HG03442 (cell line): ENCODE results near the gene PLCB2.
A peak's percentile ranks its signal among the peaks of the same experiment; 100 is the strongest.

ENCODE experiments used
- ATAC-seq: cut with Tn5 transposase; IDR thresholded peaks from one replicate; pipeline ENCODE4 v1.9.1; 2021; ENCODE audit warnings: mild to moderate bottlenecking, moderate library complexity; ENCODE audit not compliant: unreplicated experiment

The PLCB2 gene

DNA sequence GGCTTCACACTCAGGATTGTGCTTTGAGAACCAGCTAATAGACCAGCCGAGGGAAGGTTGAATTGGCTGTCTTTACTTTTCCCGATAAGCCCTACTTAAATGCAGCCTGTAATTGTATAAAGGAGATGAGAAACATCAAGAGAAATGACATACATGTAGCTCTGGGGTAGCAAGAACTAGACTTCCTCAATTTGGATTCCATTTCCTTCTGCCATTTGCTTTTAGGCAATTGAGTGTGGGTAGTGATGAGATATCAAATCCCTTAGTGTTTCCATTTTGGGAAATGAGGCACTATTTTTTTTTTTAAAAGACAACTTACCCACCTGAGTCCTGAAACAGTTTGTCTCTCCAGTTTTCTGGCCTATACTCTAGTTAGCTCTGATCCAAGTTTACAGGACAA, 18.0 kb upstream of the PLCB2 start:
- ATAC-seq = no peak

DNA sequence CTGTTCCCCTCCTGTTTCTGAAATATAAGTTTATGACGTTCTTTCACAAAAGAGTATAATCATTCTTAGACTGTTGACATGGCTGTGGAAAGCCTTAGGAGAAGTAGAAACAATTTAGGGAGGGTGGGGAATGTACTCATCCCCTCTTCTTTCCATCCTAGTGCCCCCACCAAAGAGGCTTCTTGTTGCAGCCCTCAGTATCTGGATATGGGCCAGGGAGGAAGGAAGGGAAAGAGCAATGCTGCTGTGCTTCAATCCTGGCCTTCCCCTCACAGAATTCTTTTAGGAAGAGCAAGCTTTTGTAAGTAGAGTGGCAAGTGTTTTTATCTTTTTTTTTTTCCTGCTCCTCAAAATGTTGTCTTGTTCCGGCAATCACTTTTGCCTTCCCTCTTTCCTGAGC, 17.5 kb upstream of the PLCB2 start:
- no peak for ATAC-seq

DNA sequence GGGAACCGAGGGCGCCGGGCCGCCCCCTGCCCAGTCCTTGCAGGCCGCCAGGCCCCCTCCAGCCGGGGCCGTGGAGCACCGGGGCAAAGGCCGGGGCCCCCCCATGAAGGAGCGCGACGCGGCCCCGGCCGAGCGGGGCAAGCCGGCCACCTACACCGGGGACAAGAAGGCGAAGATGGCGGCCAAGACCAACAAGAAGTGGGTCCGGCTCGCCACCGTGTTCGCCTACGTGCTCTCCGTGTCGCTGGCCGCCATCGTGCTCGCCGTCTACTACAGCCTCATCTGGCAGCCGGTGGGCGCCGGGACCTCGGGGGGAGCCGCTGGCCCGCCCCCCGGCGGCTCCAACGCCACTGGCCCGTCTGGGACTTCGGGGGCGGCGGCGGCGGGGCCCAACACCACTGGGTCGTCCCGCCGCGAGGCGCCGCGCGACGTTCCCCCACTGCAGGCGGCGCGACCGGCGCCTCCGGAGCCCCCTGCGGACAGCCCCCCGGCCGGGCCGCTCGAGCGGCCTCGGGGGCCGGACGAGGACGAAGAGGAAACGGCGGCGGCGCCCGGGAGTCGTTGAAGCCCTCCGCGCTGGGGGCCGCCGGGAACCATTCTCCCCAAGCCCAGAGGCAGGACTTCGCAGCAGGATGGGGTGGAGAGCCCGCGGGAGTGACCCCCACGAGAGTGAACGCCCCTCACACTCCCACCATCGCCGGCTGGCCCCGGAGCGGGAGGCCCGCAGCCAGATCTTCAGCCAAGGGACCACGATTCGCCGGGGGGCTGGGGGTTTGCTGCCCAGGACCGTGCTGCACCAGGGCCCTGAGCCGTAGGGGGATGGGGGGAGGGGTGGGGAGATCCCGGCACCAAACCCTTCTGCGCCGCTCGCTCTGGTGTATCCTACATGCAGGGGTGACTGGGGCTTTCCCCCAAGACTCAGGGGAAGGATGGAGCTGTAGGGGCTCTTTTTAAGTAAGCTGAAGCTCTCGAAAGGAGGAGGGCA, 16.5 kb upstream of the PLCB2 start:
- ATAC-seq = peak; percentile 14

DNA sequence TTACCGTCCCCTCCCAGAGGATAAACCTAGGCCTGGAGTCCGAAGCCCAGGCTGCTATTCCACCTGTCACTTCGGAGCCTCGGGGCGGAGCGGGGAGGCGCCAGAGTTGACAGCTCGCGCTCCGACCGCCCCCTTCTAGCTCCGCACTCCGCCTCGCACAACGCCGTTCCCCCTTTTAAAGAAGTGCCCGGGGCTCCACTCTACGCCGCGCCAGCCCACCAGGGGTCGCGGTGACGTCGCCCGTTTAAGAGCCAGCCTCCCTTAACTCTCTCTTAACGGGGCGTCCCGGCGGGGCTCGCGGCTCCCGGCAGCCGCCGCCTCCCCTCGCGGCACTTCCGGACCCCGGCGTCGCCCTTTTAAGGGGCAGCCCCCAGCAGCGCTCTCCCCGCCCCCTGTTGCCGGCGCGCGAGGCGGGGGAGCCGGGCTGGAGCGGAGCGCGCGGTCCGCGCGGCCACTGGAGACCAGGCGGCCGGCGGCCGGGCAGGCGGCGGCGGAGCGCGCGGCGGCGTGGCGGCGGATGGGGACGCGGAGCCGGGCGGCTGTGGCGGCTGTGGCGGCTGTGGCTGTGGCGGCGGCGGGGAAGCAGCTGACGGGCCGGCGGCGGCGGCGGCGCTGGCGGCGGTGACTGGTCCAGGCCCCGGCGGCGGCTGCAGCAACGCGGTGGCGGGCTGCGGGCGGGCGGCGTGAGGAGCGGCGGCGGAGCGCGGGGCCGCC, 15.7 kb upstream of the PLCB2 start, which contains the start of gene INAFM2:
Gene INAFM2 (plus strand): TSS at position 454 of the 714 bp plus-strand sequence. CDS start 364 bp downstream, outside the sequence.
- peak; percentile 85 for ATAC-seq

DNA sequence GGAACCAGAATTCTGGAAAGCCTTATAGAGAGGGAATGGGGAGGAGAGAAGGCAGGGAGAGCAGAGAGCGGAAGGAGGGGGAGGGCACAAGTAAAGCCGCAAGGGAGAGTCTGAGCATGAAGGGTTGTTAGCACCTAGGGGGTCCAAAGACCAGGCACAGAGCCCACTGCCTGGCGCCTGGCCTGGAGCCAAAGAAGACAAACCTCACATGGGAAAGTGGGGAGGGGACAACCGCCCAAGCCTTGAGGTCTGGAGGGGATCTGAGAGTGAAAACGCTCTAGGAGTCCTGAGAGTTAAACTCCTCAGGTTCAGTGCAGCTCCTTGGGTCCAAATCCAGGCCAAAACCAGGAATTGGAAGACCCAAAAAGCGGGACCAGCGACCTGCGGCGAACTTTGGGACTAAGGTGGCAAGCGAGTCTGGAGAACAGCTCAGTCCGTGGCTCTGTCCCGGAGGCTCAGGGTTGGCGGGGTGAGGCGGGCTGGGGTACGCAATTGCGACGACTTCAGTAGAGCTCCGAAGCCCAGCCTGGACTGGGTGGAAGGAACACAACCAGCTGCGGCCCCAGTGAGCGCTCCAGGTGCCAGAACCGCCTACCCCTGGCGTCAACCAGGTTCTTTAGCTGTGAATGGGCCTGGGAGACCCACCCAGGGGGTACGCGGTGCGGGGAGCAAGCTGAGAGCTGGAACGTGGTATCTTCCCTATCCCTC, 14.9 kb upstream of the PLCB2 start:
- ATAC-seq = no peak

DNA sequence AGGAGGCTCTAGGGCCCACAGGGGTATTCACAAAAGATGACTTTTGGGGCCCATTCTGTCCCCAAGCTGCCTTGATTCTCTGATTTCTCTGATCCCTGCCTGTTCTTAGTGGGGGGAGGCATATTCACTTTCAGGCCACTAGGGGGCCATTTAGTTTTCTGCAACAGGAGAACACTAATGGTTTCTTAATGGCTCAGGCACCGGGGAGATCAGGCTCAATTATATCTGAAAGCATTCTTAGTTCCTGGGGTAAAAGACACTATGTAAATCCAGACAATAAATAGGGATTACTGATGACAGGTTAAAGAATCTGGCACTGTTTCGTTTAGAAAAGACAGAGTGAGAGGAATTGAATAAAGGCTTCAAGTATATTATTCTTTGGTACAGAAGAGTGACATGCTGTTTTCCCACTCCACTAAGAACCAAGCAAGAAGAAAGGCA, 13.2 kb upstream of the PLCB2 start:
- ATAC-seq = no peak

DNA sequence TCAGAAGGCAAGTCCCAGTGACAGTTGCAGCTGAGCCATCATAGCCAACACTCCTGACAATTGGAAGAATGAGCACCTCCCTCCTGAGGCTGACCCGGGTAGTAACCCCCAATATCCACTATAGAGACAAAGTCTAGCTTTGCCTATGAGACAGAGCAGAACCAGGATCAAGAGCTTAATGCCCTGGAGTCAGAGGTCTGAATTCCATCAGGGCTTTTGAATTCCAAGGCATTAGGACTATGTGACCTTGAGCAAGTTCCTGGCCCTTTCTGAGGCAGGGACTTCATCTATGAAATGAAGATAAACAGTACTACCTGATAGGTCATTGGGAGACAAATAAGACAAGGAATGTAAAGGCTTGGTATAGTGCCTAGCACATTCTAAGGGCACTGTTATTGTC, 12.7 kb upstream of the PLCB2 start:
- no peak for ATAC-seq

DNA sequence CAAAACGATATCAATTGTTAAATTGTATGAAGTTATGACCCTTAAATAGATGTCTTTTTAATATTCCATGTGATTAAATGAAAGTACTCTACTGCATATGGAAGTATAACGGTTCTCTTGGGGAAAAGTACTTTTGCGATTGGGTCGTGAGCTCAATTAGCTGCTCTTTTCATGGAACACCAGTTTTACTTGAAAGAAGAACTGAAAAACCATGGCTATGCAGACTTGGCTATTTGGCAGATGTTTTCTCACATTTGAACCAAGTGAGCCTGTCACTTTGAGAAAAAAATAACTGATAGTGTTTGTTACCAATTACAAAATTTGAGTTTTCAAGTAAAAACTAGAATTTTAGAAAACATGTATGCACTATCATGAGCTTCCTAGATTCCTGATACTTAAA, 9.8 kb upstream of the PLCB2 start:
- no peak for ATAC-seq

DNA sequence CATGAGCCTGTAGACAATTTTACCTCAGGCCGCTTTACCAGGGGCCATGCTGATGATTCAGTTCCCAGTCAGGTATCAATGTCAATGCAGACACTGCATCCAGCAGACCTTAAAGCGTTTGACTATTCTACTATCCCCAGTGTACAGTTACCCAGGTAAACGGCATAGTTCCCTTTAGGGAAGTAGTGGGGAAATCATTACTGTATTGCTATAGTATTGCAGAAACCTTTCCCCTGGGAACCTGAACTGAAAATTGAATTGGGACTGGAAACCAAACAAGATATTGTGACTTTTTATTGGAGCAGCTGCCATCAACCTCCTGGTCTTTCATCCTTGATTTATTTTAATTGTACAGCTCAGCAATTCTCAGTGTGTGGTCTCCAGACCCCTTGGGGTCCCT, 9.2 kb upstream of the PLCB2 start:
- ATAC-seq = no peak

DNA sequence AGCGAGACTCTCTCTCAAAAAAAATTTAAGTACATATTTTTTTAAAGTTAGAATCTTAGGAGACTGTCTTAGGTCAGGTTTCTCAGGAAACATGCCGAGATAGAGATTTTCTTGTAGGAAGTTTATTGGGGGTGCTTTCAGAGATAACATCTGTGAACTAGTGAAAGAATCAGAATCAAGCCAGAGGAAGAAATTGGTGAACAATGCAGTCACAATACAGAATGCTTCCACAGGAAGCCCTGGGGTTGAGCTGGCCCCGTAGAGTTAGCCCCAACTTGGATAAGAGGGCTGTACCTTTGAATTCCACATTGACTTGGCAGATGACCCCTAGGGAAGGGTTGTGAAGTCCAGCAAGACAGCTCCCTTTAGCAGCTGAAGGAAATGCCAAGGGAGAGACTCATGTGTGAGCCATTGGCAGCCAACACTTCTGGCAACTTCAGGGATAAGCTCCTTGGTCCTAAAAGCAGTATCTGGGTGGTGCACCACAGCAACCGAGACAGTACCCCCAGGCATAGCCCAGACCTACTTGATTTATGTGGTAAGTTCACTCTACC, 7.1 kb upstream of the PLCB2 start:
- no peak for ATAC-seq

DNA sequence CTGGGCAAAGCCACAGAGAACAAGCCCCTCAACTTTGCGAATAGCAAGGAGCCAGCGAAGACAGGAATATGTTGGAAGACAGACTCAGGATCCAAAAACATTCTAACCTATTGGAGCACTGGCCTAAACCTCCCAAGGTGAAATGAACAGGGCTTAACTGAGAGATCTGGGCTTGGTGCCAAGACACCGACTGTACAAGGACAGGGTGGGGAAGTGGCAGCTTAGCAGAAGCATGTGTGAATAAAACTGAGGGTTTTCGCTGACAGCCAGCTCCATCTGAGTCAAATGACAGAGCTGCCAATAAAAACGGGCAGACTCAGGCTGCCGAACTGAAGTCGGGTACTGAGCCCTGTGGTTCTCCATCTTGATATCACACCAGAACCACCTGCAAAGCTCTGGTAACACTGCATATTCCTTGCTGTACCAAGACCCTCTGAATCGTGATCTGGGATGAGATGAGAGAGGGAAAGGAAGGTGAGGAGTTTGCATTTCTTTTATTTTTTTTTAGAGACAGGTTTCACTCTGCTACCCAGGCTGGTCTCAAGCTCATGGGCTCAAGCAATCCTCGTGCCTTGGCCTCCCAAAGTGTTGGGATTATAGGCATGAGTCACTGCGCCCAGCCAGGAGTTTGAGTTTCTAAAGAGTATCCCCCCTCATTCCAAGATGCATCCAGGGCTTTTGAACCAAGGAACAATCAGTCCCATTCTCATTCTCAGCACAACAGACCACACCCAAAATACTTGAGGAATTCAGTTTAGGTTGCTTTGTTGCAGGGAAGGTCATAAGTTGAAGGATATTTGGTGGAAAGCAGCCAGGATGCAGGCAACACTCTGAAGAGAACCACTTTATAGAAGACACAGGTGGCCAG, 6.0 kb upstream of the PLCB2 start:
- no peak for ATAC-seq

DNA sequence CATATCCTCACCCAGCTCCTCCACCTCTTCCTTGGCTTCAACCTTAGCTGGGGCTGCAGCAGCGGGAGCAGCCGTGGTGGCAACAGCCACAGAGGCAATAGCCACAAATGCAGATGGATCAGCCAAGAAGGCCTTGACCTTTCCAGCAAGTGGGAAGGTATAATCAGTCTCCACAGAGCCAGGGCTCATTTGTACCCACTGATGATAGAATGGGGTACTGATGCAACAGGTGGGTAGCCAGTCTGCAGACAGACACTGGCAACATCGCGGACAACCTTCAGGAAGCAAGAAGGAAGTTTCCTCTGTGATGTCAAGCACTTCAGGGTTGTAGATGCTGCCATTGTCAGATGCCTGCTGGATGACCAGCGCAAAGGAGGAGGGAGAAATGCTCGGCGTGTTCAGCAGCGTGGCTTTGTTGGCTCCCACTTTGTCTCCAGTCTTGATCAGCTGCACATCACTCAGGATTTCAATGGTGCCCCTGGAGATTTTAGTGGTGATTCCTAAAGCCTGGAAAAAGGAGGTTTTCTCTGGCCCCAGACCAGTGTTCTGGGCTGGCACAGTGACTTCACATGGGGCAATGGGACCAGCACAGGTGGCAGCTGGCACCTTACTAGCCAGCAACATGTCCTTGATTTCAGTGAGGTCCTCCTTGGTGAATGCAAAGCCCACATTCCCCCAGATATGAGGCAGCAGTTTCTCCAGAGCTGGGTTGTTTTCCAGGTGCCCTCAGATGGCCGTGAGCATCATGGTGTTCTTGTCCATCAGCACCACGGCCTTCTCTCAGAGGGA, 4.8 kb upstream of the PLCB2 start:
- ATAC-seq = no peak

DNA sequence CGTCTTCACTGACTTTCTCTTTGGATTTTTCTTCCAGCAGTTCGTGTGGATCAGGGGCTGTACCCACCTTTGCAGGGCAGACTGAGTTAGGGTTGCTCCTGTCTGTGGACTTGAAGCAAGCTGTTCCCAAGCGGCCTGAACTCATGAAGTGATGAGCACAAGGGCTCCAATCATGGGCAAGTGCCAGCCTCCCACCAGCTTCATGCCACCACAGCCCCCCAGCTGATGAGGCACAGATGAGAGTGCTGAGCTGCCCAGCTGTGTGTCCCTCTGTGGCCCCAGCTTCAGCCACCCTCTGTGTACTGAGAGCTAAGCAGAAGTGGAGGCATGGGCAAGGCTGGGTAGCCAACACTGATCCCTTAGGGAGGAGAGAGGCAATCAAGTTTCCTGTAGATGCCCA, 3.3 kb upstream of the PLCB2 start:
- ATAC-seq = no peak

DNA sequence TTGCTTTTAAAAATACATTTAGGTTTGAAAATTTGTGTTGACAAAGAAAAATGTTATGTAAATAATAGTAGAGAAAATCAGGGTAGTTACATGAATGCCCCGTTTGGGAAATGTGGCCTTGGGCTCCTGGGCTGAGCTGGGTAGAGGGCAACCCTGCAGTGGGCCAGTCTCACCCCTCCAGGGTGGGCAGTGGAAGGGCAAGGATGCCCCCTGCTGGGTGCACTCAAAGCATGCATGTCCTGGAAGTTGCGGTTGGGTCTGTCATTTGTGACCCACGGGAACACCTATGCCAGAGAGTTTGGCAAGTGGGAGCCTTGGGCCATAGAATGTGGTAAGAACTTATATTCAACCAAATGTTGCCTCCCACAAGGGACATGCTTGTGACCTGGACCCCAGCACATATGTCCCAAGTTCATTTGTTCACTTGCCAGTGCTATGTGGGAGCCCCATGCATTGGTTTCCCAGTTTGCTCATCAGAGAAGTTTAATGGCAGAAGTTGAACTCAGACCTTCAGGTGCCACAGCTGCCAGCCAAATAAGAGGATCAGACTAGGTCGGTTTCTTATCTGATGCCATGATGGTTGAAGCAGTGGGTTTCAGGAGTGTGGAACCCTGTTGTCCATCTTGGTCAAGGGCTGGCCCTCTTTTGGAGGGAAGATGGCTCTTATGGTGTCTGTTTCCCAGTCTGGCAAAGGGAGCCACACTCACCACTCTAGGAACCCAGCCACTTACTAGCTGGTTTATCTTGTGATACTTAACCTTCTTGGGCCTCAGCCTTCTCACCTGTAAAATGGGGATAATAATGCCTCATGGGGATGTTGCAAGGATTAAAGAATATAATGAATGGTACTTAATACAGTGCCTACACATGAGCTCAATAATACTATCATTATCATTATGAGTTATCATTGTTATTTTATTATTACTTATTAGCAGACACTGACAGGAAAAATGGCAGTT, 2.5 kb upstream of the PLCB2 start:
- no peak for ATAC-seq

DNA sequence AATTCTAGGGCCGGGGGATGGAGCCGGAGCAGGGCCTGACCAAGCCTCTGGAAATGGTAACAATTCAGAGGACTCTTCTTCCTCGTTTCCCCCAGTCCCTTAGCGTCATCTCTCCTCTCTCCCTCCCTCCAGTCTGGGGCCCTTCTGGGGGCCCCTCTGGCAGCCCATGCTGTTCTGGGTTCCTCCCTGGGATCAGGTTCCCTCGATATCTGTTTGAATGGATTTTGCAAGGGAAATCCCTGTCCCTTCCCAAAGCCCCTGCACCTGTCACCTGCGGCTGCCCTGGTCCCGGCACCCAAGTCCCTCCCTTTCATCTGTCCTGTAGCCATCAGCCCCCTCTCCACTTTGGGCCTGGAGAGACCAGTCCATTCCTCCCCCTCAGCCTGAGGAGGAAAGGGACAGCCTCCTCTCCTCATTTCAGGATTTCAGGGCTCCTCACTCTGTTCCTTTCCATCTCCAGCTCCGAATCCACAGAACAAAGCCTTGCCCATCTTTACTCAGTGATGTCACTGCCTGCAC, 1.7 kb upstream of the PLCB2 start:
- ATAC-seq = no peak

DNA sequence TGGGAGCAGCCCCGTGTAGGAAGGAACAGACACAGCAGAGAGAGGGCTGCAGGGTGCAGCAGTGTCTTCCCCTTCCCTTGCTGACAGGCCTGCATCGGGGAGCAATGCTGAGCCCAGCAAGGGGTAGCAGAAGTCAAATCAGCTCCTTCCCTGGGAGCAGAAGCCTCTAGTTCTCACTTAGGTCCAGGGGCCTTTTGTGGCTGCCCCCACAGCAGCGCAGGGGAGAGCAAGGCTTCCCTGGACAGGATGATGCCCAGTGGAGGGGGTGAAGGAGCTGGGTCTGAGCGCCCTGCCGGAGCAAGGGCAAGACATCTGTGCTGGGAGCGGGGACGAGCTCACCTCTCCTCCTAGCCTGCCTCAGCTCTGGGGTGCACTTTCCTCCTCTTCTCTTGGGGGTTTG, 827 bp downstream of the PLCB2 start:
- no peak for ATAC-seq

DNA sequence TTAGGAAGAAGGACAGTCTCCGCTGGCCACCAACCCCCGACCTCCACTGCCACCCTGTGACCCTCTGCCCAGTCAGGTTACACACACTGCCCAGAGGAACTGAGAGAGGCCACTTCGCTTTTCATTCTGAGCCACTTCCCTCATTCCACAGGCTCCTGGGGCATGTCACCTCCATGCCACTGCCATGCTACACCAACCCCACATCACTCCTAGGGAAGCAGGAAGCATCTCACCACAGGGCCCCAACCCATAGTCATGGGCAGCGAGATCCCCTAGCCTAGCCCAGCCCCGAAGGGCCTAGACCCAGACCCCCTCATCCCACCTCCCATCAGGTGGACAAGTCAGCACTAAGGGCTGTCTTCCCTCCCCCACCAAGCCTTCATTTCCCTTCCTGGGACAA, 1.4 kb downstream of the PLCB2 start:
- no peak for ATAC-seq

DNA sequence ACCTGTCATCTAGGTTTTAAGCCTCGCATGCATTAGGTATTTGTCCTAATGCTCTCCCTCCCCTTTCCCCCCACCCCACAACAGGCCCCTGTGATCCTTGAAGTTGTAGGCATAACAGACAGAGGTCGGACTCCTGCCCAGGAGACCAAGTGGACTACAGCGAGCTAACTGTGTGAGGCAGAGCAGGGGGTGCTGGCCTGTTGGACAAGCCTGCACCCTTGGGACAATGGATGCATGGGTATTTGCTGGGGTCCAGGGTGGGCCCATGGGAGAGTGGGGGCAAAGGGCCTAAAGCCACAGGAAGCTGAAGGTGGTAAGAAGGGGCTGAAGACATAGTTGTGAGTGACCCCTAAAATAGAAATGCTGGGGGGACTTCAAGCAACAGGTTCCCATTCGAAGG, 2.5 kb downstream of the PLCB2 start:
- no peak for ATAC-seq
